Measurements from ENCODE around the gene LIMK1.

Gene LIMK1

GRCh38 chr7:74070619-74070921, 13.0 kb upstream of the LIMK1 start:
- Histone ChIP-seq H3K9me3 (ENCODE audit: insufficient read depth, low read depth, low read length) (no peaks in the 10 kb centered on the region), H3K4me1 (ENCODE audit: insufficient read depth, low read length, poor library complexity, severe bottlenecking) (no peaks in the 10 kb centered on the region), H3F3A (ENCODE audit: low read depth) (no peaks in the 10 kb centered on the region), H4K20me1 (ENCODE audit: insufficient read depth, low read length, poor library complexity, severe bottlenecking) (no peaks in the 10 kb centered on the region), H3K79me2 (ENCODE audit: insufficient read depth, low read length) (no peaks in the 10 kb centered on the region), H3K36me3 (ENCODE audit: insufficient read depth, low read length) (no peaks in the 10 kb centered on the region), H2AFZ (ENCODE audit: low read length) (no peak overlapping the region), H3K27me3 (ENCODE audit: insufficient read depth, low read length, poor library complexity, severe bottlenecking) (no peaks in the 10 kb centered on the region), H3K4me3 (ENCODE audit: low read length, poor library complexity, severe bottlenecking) (no peak overlapping the region), H3K9me2 (replicated peaks; ENCODE audit: low read depth, low read length) (no peaks in the 10 kb centered on the region), H3K9ac (ENCODE audit: low read depth, low read length, poor library complexity, severe bottlenecking) (no peak overlapping the region), H3K4me2 (ENCODE audit: low read depth, low read length, poor library complexity, severe bottlenecking) (no peak overlapping the region)
- no peak for TF ChIP-seq CTCF (conservative IDR thresholded peaks at IDR 0.05; ENCODE audit: low read length)
- TF ChIP-seq EZH2phosphoT487 (IDR thresholded peaks at IDR 0.05; ENCODE audit: borderline replicate concordance): no peak

GRCh38 chr7:74071121-74071520, 12.5 kb upstream of the LIMK1 start:
- Histone ChIP-seq H3K79me2 (ENCODE audit: insufficient read depth, low read length) (no peaks in the 10 kb centered on the region), H3K4me3 (ENCODE audit: low read length, poor library complexity, severe bottlenecking) (no peak overlapping the region), H3K9ac (ENCODE audit: low read depth, low read length, poor library complexity, severe bottlenecking) (no peak overlapping the region), H2AFZ (ENCODE audit: low read length) (no peak overlapping the region), H3K9me2 (replicated peaks; ENCODE audit: low read depth, low read length) (no peaks in the 10 kb centered on the region), H3K4me1 (ENCODE audit: insufficient read depth, low read length, poor library complexity, severe bottlenecking) (no peaks in the 10 kb centered on the region), H3K36me3 (ENCODE audit: insufficient read depth, low read length) (no peaks in the 10 kb centered on the region), H3F3A (ENCODE audit: low read depth) (no peaks in the 10 kb centered on the region), H3K9me3 (ENCODE audit: insufficient read depth, low read depth, low read length) (no peaks in the 10 kb centered on the region), H4K20me1 (ENCODE audit: insufficient read depth, low read length, poor library complexity, severe bottlenecking) (no peaks in the 10 kb centered on the region), H3K4me2 (ENCODE audit: low read depth, low read length, poor library complexity, severe bottlenecking) (no peak overlapping the region), H3K27me3 (ENCODE audit: insufficient read depth, low read length, poor library complexity, severe bottlenecking) (no peaks in the 10 kb centered on the region)
- TF ChIP-seq EZH2phosphoT487 (IDR thresholded peaks at IDR 0.05; ENCODE audit: borderline replicate concordance): no peak
- TF ChIP-seq CTCF (conservative IDR thresholded peaks at IDR 0.05; ENCODE audit: low read length): no peak

GRCh38 chr7:74074770-74075169, 8.8 kb upstream of the LIMK1 start:
- Histone ChIP-seq H3K9ac (ENCODE audit: low read depth, low read length, poor library complexity, severe bottlenecking) (no peak overlapping the region), H3K4me2 (ENCODE audit: low read depth, low read length, poor library complexity, severe bottlenecking) (no peak overlapping the region), H3K9me2 (replicated peaks; ENCODE audit: low read depth, low read length) (no peaks in the 10 kb centered on the region), H2AFZ (ENCODE audit: low read length) (no peak overlapping the region), H4K20me1 (ENCODE audit: insufficient read depth, low read length, poor library complexity, severe bottlenecking) (no peaks in the 10 kb centered on the region), H3K36me3 (ENCODE audit: insufficient read depth, low read length) (no peaks in the 10 kb centered on the region), H3K79me2 (ENCODE audit: insufficient read depth, low read length) (no peaks in the 10 kb centered on the region), H3K9me3 (ENCODE audit: insufficient read depth, low read depth, low read length) (no peaks in the 10 kb centered on the region), H3K4me1 (ENCODE audit: insufficient read depth, low read length, poor library complexity, severe bottlenecking) (no peaks in the 10 kb centered on the region), H3K27me3 (ENCODE audit: insufficient read depth, low read length, poor library complexity, severe bottlenecking) (no peaks in the 10 kb centered on the region), H3F3A (ENCODE audit: low read depth) (no peaks in the 10 kb centered on the region), H3K4me3 (ENCODE audit: low read length, poor library complexity, severe bottlenecking) (no peak overlapping the region)
- no peak for TF ChIP-seq EZH2phosphoT487 (IDR thresholded peaks at IDR 0.05; ENCODE audit: borderline replicate concordance)
- TF ChIP-seq CTCF (conservative IDR thresholded peaks at IDR 0.05; ENCODE audit: low read length): no peak
